SK-N-SH treated with all-trans-retinoic acid at 6 μM for 48 hours (cell line): ENCODE measurements around the gene MAPK8.

Experiments used
- BACH2 ChIP-seq: fragments of 250-450 bp; sonication (Bioruptor Pico); IDR thresholded peaks from 2 replicates; pipeline ENCODE4 v1.9.0; 2021; ENCODE audit warnings: mild to moderate bottlenecking, borderline replicate concordance
- CREB5 ChIP-seq: fragments of 250-450 bp; sonication (Bioruptor Pico); IDR thresholded peaks from 2 replicates; pipeline ENCODE4 v1.5.1; 2020; ENCODE audit warnings: low read depth, mild to moderate bottlenecking, moderate library complexity
- ESRRG ChIP-seq: fragments of 250-450 bp; sonication (Bioruptor Pico); IDR thresholded peaks from 2 replicates; pipeline ENCODE4 v1.6.1; 2021; ENCODE audit warnings: mild to moderate bottlenecking
- ISL1 ChIP-seq: fragments of 250-450 bp; sonication (Bioruptor Pico); IDR thresholded peaks from 2 replicates; pipeline ENCODE4 v2.1.2; 2022; ENCODE audit warnings: mild to moderate bottlenecking, moderate library complexity
- RARB ChIP-seq: fragments of 250-450 bp; sonication (Bioruptor Pico); IDR thresholded peaks from 2 replicates; pipeline ENCODE4 v1.8.0; 2021; ENCODE audit warnings: mild to moderate bottlenecking, moderate library complexity
- SNAI2 ChIP-seq: fragments of 250-450 bp; sonication (Bioruptor Pico); IDR thresholded peaks from 2 replicates; pipeline ENCODE4 v1.5.0; 2020; ENCODE audit warnings: mild to moderate bottlenecking, moderate library complexity
- TOX ChIP-seq: fragments of 250-450 bp; sonication (Bioruptor Pico); IDR thresholded peaks from 2 replicates; pipeline ENCODE4 v1.8.0; 2021; ENCODE audit warnings: mild to moderate bottlenecking, moderate library complexity, borderline replicate concordance

- no peak for TF ChIP-seq ISL1
- no peak for TF ChIP-seq ESRRG (CRISPR knock-in tag)
- TF ChIP-seq BACH2 (CRISPR knock-in tag): no peak
- no peak for TF ChIP-seq TOX (CRISPR knock-in tag)
- no peak for TF ChIP-seq SNAI2 (CRISPR knock-in tag)
- no peak for TF ChIP-seq RARB (CRISPR knock-in tag)
- no peak for TF ChIP-seq CREB5 (CRISPR knock-in tag)
These were observed 75.5 kb downstream of the MAPK8 start for GRCh38 chr10:48381971-48382370.
